GM21529 (cell line): ENCODE results near the gene AKAP12.
"Not testable (repeated sequence)": the region's sequence is repeated elsewhere in the genome, so short reads cannot be mapped to it uniquely, and the experiment has no call there.

ENCODE experiments used
- ATAC-seq: cut with Tn5 transposase; IDR thresholded peaks from one replicate; pipeline ENCODE4 v1.9.1; 2021; ENCODE audit not compliant: unreplicated experiment

AKAP12 gene

DNA sequence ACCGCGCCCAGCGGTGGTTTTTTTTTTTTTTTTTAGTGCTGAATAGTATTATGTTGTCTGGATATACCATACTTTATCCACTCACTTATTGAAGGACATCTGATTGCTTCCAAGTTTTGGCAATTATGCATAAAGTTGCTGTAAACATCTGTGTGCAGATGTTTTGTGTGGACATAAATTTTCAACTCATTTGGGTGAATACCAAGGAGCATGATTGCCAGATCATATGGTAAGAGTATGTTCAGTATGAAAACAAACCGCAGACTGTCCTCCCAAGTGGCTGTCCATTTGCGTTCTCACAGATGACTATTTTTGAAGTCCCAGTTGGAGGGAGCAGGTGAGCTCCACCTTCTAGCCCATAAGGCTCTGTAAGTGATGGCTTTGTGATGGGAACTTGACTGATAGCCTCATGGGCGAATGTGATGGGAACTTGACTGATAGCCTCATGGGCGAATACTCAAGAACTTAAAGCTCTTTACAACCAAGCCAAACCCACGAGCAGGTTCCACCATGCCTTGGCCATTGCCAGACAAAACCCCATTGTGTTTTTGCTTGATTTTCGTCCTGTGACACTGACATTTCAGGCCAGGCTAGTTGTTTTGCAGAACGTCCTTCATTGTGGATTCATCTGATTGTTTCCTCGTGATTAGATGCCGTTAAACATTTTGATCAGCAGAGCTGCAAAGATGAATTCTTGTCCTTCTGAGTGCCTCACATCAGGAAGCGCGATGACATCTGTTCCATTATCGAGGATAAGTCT is 100.6 kb downstream of the AKAP12 start:
- no peak for ATAC-seq

DNA sequence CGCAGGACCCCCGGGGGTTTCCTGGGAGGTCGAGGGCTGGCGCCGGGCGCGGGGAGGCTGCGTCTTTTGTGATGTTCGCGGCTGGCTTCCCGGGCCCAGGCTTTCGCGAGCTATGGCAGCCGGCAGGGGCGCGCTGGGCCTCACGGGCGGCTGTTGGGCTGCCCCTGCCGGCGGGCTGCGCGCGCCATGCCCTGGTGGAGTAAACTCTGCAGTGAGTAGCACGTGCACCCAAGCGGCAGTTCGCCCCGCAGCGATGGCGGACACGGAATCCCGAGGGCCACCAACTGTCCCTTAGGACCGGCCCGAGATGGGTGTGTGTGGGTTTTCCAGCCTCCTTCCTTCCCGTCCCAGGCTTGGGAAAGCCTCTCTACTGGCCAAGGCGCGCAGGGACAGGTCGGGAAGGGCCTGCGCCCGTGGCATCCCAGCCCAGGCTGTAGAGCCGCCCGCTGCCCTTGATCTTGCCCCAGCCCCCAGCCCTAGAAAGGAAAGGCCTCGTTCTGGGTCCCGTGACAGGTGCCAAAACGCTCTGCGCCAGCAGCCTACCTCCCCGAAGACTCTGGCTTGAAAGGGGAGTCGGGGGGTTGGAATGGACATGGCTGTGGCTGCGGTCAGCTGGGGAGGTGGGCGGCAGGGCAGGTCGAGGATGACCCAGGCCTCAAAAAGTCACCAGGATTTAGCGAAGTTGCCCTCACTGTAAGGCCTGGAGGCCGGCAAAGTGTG is 101.9 kb downstream of the AKAP12 start:
- no peak for ATAC-seq

DNA sequence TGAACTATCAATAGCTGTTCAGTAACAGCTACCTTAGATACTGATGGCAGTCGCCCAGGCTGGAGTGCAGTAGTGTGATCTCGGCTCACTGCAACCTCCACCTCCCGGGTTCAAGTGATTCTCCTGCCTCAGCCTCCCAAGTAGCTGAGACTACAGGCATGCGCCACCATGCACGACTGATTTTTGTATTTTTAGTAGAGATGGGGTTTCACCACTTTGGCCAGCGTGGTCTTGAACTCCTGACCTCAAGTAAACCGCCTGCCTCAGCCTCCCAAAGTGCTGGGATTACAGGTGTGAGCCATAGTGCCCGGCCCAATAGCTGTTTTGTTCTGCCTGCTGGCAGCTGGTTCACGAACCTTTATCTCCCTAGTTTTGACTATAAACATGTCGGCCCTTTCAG is 103.0 kb downstream of the AKAP12 start:
- ATAC-seq, result not testable (repeated sequence)

DNA sequence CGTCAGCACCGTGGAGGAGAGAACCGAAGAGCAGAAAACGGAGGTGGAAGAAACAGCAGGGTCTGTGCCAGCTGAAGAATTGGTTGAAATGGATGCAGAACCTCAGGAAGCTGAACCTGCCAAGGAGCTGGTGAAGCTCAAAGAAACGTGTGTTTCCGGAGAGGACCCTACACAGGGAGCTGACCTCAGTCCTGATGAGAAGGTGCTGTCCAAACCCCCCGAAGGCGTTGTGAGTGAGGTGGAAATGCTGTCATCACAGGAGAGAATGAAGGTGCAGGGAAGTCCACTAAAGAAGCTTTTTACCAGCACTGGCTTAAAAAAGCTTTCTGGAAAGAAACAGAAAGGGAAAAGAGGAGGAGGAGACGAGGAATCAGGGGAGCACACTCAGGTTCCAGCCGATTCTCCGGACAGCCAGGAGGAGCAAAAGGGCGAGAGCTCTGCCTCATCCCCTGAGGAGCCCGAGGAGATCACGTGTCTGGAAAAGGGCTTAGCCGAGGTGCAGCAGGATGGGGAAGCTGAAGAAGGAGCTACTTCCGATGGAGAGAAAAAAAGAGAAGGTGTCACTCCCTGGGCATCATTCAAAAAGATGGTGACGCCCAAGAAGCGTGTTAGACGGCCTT is 110.0 kb downstream of the AKAP12 start:
- ATAC-seq, result no peak

DNA sequence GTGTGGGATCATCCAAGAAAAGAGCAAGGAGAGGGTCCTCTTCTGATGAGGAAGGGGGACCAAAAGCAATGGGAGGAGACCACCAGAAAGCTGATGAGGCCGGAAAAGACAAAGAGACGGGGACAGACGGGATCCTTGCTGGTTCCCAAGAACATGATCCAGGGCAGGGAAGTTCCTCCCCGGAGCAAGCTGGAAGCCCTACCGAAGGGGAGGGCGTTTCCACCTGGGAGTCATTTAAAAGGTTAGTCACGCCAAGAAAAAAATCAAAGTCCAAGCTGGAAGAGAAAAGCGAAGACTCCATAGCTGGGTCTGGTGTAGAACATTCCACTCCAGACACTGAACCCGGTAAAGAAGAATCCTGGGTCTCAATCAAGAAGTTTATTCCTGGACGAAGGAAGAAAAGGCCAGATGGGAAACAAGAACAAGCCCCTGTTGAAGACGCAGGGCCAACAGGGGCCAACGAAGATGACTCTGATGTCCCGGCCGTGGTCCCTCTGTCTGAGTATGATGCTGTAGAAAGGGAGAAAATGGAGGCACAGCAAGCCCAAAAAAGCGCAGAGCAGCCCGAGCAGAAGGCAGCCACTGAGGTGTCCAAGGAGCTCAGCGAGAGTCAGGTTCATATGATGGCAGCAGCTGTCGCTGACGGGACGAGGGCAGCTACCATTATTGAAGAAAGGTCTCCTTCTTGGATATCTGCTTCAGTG is 110.8 kb downstream of the AKAP12 start:
- ATAC-seq, result no peak

DNA sequence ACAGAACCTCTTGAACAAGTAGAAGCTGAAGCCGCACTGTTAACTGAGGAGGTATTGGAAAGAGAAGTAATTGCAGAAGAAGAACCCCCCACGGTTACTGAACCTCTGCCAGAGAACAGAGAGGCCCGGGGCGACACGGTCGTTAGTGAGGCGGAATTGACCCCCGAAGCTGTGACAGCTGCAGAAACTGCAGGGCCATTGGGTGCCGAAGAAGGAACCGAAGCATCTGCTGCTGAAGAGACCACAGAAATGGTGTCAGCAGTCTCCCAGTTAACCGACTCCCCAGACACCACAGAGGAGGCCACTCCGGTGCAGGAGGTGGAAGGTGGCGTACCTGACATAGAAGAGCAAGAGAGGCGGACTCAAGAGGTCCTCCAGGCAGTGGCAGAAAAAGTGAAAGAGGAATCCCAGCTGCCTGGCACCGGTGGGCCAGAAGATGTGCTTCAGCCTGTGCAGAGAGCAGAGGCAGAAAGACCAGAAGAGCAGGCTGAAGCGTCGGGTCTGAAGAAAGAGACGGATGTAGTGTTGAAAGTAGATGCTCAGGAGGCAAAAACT is 111.5 kb downstream of the AKAP12 start:
- ATAC-seq, result no peak

DNA sequence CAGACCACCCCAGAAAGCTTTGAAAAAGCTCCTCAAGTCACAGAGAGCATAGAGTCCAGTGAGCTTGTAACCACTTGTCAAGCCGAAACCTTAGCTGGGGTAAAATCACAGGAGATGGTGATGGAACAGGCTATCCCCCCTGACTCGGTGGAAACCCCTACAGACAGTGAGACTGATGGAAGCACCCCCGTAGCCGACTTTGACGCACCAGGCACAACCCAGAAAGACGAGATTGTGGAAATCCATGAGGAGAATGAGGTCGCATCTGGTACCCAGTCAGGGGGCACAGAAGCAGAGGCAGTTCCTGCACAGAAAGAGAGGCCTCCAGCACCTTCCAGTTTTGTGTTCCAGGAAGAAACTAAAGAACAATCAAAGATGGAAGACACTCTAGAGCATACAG is 112.0 kb downstream of the AKAP12 start:
- ATAC-seq, result no peak

DNA sequence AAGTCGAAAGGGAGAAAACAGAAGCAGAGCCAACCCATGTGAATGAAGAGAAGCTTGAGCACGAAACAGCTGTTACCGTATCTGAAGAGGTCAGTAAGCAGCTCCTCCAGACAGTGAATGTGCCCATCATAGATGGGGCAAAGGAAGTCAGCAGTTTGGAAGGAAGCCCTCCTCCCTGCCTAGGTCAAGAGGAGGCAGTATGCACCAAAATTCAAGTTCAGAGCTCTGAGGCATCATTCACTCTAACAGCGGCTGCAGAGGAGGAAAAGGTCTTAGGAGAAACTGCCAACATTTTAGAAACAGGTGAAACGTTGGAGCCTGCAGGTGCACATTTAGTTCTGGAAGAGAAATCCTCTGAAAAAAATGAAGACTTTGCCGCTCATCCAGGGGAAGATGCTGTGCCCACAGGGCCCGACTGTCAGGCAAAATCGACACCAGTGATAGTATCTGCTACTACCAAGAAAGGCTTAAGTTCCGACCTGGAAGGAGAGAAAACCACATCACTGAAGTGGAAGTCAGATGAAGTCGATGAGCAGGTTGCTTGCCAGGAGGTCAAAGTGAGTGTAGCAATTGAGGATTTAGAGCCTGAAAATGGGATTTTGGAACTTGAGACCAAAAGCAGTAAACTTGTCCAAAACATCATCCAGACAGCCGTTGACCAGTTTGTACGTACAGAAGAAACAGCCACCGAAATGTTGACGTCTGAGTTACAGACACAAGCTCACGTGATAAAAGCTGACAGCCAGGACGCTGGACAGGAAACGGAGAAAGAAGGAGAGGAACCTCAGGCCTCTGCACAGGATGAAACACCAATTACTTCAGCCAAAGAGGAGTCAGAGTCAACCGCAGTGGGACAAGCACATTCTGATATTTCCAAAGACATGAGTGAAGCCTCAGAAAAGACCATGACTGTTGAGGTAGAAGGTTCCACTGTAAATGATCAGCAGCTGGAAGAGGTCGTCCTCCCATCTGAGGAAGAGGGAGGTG is 112.9 kb downstream of the AKAP12 start:
- ATAC-seq, result no peak

DNA sequence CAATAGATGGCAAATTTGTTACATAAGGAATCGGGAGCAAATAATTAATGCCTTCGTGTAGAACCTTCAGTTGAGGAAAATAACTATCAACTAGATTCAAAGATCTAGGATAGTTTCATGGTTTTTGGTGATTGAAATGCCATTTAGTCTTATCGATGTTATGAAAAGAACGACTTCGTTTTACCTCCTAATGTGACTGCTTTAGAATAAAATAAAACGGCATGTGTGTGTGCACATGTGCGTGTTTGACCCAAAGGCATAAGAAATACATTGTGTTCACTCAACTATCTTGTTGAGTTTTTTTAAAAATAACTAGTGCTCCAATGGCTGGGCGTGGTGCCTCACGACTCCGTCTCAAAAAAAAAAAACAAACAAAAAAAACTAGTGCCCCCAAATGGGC is 114.0 kb downstream of the AKAP12 start:
- ATAC-seq, result no peak

DNA sequence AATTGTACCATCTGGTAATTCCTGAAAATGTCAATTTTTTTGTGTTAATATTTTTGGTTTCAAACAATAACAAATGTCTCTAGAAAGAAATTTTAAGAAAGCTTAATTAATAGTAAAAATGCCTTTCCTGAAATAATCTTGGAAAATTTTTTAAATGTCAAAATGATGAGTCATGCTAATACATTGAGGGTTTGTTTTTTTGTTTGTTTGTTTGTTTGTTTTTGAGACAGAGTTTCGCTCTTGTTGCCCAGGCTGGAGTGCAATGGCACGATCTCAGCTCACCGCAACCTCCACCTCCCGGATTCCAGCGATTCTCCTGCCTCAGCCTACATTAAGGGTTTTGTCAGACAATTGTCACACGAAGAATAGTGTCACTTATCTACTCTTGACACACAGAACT is 117.2 kb downstream of the AKAP12 start:
- ATAC-seq, result not testable (repeated sequence)

DNA sequence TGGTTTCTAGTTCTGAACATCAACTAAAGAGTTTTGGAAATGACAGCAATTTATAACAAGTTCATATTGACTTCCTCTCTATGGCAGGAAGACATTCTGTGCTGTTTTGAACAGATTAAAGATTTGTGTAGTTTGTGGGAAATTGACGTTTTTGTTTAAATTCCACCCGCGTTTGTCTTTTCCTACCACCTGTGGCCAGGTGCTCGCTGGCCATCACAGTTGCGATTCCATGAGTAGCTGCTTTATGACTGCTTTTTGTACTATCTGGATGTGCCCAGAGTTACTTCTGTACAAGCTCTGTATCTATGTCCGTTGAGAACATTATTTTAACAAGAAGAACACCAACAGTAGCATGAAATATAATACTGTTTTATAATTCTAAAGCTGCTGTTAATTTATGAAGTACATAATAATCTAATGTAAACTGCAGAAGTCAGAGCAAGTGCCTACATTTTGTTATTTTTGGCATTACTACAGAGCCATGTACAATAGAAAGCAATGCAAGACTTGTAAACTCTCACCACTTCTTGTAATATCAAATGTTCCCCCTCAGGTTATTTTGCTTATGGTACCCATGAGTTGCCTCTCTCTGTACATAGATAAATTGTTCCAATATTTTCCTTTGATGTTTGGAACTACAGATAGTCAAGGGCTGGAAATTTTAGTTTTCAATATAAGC is 118.1 kb downstream of the AKAP12 start:
- no peak for ATAC-seq

DNA sequence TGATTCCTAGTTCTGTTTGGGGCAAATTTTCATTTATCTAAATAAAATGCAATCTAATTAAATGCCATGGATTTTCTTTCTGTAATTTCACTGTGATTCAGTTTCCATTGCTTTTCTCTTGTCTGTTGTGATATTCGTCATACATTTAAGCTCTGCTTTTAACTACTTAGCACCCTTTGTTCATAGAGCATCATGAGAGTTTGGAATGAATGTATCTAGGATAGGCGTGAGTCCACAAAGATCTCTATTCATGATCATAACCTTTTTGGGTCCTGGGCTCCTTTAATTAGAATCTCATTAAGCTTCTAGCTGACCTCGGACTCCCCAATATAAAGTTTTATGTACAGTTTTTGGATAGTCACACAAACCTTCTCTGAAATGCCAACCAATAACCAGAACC is 118.7 kb downstream of the AKAP12 start:
- no peak for ATAC-seq

DNA sequence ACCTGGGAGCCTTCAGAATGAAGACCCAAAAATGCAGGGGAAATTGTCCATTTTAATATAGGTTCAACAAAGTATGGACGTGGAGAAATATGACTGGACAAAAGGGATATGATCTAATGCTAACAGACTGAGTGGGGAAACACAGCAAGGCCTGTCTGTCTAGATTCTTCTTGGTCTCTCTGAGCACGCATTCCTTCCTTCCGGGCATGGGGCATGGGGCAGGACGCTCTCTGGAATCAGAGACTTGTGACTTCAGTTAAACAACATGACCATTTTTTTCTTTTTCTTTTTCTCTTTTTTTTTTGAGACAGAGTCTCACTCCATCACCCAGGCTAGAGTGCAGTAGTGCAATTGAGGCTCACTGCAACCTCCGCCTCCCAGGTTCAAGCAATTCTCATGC is 119.7 kb downstream of the AKAP12 start:
- ATAC-seq, result no peak

DNA sequence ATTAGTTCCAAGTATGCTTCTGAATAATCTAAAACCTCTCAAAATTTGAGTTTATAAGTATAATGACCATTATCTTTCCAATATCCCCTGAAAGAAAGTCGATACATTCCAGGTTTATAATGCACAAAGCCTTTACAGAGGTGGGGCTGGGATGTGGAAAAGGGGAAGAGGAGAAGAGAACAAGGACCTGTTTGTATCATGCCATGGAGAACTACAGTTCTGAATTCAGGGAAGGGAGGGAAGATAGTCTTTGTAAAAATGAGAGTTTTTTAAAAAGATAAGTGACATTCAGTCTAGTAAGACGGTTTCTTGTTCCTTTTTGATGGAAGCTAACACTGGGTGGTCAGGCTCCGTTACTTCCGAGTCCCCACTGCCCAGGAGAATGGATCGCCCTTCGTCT is 125.5 kb downstream of the AKAP12 start:
- ATAC-seq, result no peak

DNA sequence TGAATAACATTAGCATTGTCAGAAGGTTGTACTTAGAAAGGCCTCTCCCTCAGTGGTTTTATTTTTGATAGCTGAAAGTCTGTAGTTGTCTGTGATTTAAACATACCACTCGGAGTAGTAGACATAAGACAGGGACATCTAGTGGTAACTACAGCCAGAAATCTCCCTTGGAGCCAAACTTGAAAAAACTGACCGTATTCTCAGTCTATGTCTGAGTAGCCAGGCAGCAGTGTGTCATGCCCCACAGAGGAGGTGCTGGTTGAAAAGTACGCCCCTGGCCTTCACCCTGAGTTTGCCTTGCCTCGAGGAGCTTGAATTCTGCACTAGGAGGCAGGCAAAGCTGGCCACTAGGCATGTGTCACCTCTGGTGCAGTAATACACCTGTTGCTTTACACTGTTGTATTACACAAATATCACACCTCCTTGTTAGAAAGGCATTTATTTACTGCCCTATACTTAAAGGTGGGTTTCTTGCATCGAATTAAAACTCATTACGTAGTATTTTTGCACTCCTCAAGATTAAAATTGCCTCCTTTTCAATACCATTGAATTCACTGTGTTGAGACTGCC is 130.8 kb downstream of the AKAP12 start:
- no peak for ATAC-seq

DNA sequence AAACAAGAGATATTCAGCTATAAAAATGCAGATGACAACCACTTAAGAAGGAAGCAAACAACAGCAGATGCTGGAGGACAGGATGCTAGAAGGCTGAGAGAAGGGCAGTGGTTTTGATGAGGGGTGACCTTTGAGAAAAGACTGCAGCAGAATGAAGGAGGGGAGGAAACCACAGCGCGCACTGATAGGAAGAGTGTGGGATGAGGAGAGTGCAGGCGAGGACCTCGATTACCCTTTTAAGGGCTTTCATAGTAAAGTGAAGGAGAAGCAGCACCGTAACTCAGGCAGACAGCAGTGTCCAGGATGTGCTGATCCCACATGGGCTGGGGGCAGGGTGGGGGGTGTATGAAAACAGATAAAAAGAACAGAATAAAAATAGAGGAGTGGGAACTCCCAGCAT is 132.4 kb downstream of the AKAP12 start:
- ATAC-seq, result no peak

DNA sequence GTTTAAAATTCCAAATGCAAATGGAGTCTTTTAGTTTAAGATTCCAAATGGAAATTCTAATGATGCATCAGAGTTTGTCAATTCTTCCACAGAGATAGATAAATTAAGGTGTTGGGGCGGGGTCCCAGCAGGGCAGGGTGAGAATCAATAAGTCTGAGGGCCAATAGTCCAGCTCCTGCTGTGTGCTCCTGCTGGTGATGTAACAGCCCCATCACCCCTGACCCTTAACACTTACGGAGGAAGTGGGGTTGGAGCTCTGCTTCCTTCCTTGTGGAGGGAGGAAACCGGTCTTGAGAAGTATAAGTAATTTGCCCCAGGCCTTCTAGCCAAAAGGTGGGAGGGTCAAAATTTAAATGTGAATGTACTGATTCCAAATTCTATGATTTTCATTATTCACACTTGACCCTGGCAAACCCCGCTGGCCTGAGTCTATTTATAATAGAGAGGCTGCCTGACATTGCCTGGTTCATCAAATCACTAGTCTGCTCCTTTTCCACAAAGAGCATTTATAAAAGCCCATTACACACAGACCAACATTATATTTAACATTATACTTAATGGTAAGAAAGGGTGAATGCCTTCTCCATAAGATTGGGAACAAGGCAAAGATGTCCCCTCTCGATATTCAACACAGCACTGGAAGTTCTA is 134.4 kb downstream of the AKAP12 start:
- ATAC-seq, result no peak

DNA sequence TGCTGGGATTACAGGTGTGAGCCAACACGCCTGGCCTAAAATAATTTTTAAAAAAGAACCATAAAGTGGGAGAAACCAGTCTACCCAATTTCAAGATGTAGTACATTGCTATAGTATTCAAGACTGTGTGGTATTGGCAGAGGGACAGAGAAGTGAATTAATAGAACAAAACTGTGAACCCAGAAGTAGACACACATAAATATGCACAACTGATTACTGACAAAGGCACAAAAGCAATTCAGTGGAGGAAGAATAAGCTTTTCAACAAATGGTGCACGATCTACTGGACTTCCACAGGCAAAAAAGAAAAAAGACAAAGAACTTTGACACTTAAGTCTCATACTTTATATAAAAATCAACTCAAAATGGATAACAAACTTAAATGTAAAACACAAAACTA is 136.1 kb downstream of the AKAP12 start:
- no peak for ATAC-seq

DNA sequence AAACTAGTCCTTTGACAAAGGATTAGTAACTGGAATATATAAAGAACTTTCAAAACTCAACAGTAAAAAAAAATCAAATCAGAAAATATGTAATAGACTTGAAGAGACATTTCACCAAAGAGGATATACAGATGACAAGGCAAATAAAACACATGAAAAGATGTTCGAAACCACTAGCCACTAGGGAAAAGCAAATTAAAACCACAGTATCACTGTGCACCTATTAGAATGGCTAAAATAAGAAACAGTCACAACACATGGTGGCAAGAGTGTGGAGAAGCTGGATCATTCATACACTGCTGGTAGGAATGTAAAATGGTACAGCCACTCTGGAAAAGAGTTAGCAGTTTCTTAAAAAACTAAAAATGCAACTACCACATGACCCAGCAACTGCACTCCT is 136.7 kb downstream of the AKAP12 start:
- no peak for ATAC-seq
